NOMO-1 treated with dmso at 0.1 percent for 144 hours (cell line): ENCODE data around the gene TMCC2.

Experiments used
- DNase-seq: peaks from one replicate; lab custom pipeline; 2025; ENCODE audit not compliant: unreplicated experiment; lab: John Stamatoyannopoulos, UW

The TMCC2 gene

DNA sequence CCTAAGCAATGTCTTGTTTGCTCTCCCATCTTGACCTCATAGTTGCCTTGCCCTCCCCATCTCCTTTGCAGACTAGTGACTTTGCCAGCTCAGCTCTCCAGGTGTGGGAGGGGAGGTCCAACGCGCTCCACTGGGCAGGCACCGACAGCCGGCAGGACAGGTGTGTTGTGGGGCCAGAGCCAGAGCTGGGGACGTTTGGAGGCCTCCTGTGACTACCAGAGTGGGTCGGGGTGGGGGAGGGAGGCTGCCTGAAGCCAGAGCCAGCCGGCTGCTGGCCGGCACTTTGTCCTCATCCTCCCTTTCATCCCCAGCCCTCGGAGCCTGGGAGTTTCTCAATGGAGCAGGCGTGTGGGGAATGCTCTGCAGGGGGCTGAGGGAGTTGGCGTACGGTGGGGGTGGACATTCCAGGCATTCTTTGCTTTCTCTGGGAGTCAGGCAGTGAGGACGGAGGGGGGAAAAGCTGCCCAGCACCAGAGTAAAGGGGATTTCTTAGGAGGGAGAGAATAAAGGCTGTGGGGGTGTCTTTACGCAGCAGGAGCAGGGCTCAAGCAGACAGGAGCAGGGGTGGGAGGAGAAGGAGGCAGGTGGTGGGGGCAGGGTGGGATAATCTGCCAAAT, 73.6 kb downstream of the TMCC2 start:
- DNase-seq = no peak

DNA sequence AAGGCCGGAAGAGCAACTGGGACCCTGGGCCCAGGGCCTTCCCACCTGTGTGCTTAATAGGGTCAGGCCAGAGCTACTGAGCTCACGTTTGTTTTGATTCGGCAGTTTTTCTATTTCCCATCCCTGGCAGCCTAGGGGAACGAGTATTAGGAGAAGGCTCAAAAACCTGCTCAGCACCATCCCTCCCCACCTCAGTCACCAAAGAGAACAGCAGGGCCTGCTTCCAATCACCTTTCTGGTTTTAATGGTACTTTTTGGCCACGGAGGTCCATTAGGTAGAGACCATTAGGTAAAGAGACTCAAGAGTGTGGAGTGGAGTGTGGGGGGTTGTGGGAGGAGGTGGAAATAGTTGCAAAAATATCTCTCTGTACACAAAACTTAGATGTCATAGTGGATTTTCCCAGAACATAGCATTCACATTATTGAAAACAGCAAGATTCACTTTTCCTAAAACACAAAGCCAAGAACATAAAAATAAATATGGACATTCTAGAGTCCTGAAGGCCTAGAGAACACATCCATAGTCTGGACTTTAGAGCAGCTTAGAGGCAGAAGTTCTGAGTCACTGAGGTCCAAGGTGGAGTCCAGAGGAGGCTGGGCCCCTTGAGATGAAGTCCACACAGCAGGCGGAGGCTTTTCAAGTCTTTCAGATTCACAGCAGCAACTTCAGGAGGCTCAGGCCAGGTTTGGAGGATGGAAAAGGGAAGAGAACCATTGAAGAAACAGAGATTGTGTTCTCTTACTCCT, 74.3 kb downstream of the TMCC2 start:
- DNase-seq = no peak

DNA sequence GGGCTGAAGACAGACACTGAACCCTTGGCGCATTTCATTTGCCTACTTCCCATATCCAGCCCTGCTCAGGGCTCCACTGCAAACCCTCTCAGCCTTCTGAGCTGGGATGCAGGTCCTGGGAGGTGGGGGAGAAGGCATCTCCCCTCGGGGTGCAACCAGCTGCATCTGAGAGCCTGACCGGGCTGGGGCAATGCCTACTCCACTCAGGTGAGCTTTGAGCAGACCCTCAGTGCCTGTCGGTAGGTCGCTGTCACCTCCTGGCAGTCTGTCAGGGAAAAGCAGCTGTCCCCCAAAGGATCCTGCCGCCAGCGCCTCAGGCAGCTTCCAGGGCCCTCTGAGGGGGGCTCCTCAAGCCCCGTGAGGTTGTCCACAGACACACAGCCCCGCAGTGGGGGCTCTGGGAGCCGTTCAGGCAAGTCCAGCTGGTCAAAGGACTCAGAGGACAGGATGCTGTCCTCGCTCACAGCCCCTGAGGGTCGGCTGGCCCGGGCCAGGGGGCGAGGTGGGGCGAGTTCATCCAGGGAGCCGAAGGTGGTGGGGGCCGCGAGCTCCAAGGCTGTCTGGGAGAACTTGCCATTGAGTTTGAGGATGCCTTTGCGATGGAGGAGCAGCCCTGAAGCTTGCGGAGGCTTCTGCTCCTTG, 75.6 kb downstream of the TMCC2 start:
- no peak for DNase-seq

DNA sequence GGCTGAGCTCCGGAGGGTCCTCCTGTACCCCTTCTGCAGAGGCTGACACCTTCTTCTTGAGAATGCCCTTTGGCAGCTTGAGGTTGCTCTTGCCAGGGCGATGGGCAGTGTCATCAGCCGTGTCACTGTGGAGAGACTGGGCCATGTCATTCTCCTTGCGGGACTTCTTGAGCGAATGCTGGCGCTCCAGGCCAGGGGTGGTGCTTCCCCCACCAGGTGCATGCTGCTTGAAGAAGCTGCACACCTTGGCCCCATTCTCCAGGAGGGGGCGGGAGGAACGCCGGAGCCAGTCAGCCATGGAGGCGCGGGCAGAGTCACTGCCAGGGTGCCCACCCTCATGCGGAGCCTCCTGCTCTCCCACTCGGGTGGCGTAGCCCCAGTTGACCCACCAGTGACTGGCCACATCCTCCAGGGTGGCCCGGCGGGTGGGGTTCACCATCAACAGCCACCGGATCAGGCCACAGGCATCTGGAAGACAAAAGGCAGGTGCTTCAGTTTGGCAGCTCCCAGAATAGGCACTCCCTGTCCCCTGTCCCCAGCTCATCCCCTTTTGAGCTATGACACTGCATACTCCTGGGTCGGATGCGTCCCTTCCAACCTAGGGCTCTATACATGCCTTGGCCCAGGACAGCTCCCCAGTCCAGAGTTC, 76.4 kb downstream of the TMCC2 start:
- DNase-seq = no peak

DNA sequence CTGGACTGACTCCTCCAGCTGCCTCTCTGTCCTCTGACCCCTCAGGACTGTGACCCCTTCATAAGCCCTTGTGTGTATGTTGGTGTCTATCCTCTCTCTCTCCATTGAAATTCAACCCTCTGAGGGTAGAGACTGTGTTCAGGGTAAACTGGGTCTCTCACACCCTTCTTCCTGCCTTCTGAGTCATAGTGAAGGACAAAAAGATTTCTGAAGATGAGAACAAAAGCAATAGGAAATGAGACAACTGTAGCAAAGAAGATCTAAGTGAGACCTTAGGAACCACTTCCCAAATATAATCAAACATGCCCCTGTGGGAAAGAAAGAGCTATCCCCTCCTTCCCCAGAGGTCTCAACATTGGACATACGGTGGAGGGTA, 76.9 kb downstream of the TMCC2 start:
- no peak for DNase-seq

DNA sequence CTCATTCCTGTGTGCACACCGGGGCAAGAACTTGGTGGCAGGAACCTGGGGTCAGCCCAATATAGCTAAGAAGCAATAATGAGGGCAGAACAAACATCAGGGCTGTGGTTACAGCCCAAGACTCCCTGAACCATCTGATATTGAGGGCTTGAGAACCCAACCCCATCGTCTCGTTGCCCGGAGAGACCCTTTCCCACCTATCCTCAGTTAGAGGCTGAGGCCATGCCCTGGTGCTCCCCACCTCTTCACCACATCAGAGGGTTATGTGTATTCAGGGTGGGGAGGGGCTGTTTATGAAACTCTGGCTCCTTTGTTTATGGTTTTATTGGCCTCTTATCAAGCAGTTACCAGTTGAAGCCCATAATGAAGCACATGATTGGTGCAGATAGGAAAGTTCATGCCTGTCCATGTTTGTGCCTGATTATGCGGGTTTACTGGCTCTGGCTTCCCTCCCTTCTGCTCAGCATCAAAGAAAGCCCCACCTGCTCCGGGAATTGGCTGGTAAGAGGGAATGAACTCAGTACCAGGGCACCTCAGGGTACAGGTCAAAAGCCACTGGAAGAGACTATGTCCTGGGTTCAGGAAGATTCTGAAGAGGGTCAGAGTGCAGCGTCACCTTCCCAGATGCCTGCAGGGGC, 79.3 kb downstream of the TMCC2 start:
- no peak for DNase-seq

DNA sequence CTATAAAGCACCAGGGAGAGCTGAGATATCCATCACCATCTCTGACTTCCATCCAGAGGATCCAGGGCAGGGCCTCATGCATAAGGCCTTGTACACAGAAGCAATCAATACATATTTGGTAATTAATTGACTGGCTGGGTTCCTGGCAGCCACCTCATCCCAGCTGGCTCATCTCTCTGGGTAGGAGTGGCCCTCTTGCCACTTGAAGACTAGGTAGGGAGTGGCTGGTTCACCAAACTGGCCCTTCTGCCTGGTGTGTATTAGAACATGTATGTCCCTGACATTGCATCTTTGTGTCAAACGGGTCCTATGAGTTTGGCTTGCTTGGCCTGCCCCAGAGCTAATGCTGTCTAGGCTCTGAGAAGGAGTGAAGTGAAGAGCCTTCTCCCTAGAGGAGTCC, 82.0 kb downstream of the TMCC2 start:
- no peak for DNase-seq

DNA sequence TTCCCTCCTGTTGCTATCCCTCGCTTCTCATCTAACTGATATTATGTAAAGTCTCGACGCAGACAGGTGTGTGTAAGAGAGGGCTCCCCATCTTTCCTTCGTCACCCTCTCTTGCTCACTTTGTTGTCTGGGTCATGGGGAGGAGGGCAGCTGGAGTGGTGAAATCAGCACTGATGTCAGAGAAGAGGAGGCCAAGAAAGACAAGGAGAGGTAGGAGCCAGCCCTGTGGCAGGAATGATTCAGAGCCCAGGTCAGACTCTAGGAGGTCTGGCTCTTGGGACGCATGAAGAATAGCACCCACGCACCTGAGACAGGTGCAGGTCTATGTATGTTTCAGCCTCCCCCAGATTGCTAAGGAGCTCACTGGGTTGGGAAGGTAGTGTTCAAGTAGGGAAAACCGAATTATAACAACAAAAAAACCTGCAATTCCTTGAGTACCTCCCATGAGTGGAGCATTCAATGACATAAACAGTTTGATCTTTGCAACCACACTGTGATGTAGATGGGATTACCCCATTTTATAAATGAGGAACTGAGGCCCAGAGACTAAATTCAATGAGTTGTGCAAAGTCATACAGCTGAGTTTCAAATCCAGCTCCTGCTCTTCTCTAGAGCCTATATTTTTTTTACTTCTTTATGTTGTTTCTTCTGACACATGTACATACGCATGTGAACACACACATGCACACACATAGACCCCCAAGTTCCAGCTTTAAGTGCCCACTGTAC, 83.4 kb downstream of the TMCC2 start:
- peak; percentile 8 for DNase-seq

DNA sequence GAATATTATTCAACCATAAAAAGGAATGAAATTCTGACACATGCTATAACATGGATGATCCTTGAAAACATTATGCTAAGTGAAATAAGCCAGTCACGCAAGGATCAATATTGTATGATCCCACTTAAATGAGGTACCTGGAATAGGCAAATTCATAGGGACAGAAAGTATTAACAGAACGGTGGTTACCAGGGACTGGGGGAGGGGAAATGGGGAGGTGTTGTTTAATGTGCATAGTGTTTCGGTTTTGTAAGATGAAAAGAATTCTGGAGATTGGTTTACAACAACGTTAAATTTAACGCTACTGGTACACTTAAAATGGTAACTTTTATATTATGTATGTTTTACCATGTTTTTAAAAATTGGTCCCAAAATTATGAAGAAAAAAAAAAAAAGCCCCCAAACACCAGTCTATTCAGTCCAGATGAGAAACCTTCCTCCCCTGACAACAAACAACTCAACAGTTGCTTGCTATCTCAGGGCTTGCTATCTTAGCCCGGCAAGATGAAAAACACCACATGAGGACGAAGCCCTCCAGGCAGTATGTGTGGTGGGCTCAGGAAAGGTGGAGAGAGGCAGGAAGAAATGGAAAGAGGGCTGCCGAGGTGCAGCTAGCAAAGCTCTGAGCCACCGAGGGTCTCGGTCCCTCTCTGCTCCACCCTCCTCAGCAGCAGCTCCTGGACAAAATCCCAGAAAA, 85.3 kb downstream of the TMCC2 start:
- no peak for DNase-seq

DNA sequence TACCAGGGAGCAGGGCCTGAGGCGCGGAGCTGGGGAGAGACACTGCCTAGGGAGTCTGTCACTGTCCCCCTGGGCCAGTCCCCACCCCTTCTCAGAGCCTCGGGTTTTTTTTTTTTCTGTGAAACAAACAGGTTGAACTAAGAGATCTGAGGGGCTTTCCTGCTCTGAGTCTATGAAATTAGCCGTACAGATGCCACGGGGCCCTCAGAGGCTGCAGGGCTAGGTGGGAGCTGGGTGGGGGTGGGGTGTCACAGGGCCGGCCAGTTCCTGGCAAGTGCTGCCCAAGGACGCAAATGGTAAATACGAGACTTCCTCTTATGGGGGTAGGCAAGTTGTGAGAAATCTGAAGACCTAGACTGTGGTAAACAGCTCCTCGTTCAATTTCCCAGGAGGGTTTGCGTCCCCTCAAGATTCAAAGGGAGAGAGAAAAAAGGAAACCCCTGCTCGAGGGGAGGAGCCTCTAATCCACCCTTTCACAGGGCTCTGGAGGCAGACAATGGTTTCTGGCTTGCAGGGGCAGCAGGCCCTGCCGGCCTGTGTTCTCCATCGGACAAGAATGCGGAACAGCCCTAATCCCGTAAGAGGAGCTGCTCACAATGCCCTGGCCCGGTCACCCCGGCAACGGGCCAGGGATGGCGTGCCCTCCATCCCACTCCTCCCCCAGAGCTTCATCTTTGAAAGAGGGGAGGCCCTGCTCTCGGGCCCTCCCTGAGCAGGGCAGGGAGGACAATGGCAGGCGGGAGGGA, 86.0 kb downstream of the TMCC2 start:
- peak; percentile 20 for DNase-seq

DNA sequence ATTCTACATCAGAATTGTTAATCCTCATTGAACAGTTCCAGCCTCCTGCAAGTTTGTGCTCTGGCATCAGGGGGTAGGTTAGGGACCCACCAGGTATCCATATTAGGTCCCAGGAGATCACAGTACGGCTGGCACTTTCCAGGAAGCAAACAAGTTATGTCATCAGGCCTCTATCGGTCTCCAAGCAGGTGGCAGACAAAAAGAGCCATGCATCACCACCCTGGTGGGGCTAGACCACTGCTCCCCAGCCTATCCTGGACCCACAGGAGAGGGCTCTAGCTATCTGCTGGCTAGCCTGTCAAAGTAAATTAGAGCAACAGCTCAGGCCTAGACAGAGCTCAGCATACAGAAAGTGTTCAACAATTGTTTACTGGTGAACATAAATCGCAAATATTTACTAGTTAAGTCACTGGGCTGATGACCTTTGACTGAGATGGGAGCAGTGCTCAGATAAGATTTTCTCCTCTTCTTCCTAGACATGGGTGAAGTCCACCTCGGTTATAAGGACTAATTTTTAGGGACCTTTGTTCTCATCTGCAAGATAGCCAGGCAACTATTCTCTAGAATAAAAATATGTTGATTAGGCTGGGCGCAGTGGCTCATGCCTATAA, 87.4 kb downstream of the TMCC2 start:
- DNase-seq = no peak

DNA sequence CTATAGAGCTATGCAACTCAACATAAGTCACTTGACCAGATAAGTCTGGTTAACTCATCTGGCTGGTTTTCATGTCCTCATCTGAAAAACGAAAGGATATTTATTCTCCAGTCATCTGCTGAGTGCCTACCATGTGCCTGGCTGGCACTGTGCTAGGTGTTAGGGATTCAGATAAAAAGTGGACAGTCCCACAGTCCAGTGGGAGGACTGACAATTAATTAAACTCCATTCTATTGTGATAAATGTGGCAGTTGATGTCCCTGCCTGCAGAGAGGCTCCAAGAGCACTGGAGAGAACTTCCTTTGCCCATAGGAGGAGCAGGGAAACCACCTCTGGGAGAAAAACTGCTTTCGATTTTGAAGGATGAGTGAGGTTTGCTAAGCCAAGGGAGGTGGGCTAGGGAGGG, 88.4 kb downstream of the TMCC2 start:
- DNase-seq = no peak

DNA sequence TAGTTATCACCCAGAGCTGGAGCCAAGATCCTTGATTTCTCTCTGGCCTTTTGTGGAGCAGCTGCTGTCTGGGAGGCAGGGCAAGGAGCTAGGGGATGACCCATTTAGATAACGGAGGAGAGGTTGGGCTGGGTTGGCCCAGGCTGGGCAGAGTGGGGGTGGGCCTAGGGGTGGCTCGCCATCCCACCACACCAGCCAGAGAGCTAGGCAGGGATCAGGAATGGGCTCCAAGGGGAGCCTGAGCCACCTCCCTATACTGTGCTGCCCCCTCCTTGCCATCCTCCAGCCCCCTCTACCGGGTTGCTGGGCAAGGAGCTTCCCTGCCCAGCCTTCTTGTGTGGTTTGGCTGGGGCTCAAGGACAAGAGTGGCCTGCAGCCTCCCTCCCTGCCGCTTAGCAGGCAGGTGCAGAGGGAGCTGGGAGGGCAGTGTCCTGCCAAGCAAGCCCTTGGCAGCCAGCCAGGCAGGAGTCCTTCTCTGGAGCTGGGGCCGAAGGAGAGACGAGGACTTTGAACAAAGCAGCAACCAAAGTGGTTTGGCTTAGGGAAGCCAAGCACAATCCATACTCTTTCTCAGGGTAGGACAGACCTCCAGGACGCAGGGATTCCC, 89.7 kb downstream of the TMCC2 start:
- no peak for DNase-seq

DNA sequence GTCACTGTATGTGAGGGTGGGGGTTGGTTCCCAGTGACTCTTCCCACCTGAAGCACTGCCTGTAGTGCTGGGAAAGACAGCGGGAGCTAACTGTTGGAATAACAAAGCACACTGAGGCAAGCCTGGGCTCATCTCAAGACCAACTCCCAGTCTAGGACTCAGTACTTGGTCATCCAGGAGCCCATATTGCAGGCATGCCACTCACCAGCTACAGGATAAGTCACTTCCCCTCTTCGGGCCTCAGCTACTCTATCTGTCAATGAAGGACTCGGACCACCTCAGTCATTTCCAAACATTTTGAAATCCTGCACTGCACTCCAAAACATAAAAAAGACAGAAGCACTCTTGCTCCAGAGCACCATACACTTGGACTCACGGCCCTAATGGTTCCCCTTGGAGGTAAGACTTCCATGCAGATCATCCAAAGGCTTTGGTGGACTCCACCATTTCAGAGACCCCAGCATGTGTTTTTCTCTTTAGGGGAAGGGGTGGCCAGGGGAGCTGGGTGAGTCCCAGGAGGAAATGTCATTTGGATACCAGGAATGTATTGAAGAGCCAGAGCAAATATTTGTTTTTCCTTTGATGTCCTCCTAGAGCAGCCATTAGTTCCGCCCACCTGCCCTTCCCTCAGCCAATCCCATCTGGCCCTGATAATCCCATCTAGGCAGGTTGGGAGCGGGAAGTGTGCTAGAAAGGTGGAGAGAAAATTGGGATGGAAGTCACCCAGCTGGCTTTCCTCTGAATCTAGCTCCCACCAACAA, 90.7 kb downstream of the TMCC2 start:
- DNase-seq = no peak

DNA sequence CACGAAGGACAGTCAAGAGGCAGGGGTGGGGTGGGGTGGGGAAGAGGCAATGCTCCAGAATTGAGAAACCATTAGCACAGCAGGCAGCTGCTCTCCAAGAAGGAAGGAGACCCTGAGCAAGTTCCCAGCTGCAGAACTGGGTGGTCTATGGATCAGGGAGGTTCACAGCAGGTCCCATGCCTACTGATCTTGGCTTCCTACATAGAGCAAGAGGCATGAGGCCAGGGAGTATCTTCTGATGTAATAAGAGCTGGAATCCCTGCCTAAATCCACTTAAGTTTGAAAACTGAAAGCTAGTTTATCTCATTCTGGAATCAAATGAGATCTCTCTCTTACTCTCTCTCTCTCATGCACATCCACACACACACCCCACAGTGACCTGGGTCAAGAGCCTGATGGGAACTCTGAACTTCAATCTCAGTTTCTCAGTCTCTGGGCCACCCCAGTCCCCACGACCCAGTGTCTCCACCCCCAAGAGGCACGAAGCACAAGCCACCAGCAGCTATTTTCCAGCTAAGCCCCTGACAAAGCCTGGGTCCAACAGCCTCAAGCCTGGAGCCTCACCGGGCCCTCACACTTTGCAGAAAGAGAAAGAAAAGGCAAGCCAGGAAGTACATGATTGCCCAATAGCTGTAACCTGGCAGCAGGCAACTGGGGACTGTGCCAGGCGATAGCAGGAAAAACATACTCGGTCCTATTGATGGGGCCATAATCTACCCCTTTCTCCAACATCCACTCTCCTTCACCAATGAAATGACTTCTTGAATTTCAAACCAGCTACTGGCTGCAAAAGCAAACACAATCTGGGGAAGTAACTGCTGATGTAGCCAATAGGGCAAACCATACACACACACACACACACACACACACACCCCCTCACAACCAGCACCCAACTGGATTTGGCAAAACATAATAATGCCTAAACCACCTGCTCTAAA, 91.6 kb downstream of the TMCC2 start:
- peak; percentile 65 for DNase-seq

DNA sequence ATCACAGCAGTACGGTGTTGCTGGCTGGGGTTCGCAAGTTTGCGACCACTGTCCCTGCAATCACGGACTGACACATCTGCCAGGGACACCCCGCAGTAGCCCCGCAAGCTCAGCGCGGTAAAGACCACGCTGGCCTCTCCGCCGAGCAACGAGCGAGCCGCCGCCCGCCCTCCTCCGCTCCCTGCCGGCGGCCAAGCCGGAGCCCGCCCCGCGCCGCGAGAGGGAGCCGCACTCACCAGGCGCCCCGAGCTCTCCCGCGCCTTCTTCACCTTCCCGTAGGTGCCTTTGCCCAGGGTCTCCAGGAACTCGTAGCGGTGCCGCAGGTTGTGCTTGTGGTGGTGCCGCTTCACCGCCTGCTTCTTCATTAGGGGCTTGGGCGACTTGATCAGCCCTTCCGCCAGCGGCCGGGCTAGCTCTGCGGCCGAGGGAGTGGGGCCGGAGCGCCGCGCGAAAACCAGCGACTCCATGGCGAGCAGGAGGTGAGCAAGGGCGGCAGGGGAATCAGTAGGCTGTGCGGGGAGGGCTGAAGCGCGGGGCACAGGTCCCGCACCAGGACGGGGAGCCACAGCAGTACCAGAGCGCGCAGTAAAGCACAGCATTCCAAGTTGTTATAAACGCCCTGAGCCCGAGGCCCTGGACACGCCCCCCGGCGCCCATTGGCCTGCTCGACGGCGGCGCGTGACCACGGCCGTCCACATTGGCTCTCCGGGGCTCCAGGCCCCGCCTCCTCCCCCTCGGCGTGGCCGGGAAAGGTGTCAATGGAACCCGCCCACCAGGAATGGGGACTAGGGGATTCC, 93.6 kb downstream of the TMCC2 start, which contains the start of gene NUAK2:
Gene NUAK2 (minus strand): TSS at position 584 of the 797 bp plus-strand sequence. CDS start 117 bp downstream, at position 467.
- peak; percentile 25 for DNase-seq
